HepG2 (cell line): ENCODE measurements around the gene NUDT22. TPM values are rescaled to one million over a fixed set of nuclear protein-coding genes. Genes with fewer than 3 reads are reported as not detected.

Experiments used
- EEA1 ChIP-seq: sonication (generic); formaldehyde crosslinking; IDR thresholded peaks from 2 replicates; pipeline ENCODE4 v1.5.1; 2020; ENCODE audit warnings: mild to moderate bottlenecking, missing genetic modification reagents, borderline replicate concordance
- KLF6 ChIP-seq: IDR thresholded peaks from 2 replicates; pipeline ENCODE4 v1.8.0; 2016; ENCODE audit warnings: missing biosample characterization, missing genetic modification reagents
- NFYB ChIP-seq: sonication (generic); formaldehyde crosslinking; IDR thresholded peaks from 2 replicates; pipeline ENCODE4 v1.4.0; 2020; ENCODE audit warnings: missing genetic modification reagents
- ZNF280B ChIP-seq: sonication (generic); formaldehyde crosslinking; IDR thresholded peaks from 2 replicates; pipeline ENCODE4 v1.5.0; 2020; ENCODE audit warnings: missing genetic modification reagents, mild to moderate bottlenecking, borderline replicate concordance
- ZNF331 ChIP-seq: sonication (generic); formaldehyde crosslinking; IDR thresholded peaks from 2 replicates; pipeline ENCODE4 v1.4.0; 2020; ENCODE audit warnings: missing genetic modification reagents
- ZNF33B ChIP-seq: sonication (generic); formaldehyde crosslinking; IDR thresholded peaks from 2 replicates; pipeline ENCODE4 v1.5.1; 2020; ENCODE audit warnings: mild to moderate bottlenecking, missing genetic modification reagents
- ZNF556 ChIP-seq: sonication (generic); formaldehyde crosslinking; IDR thresholded peaks from 2 replicates; pipeline ENCODE4 v1.4.0; 2020; ENCODE audit warnings: mild to moderate bottlenecking, missing genetic modification reagents, borderline replicate concordance
- ZNF737 ChIP-seq: sonication (generic); formaldehyde crosslinking; IDR thresholded peaks from 2 replicates; pipeline ENCODE4 v1.5.0; 2020; ENCODE audit warnings: missing genetic modification reagents, mild to moderate bottlenecking, borderline replicate concordance
- ZNF841 ChIP-seq: sonication (generic); formaldehyde crosslinking; IDR thresholded peaks from 2 replicates; pipeline ENCODE4 v1.8.1; 2023; ENCODE audit warnings: missing genetic modification reagents, borderline replicate concordance
- polyA plus RNA-seq, 8 experiments: library from polyadenylated mRNA; depleted of rRNA in 3 of 8; stranded (reverse) in 7 of 8; unstranded in 1 of 8; fragments of >200 nt; fragmentation: Illumina TruSeq in 4 of 8; extraction: Trizol in 4 of 8; gene quantifications; 2 replicates each; pipeline versions ENCODE4 v1.2.1 to v1.2.3, GENCODE V29; 2011 to 2016; ENCODE audit warnings: low read depth in 4 of 8, missing spikeins in 1 of 8, mixed read lengths in 1 of 8; ENCODE audit not compliant: insufficient read depth in 1 of 8
- total RNA-seq, 5 experiments: library from RNA; depleted of rRNA; stranded (reverse); fragments of >200 nt; fragmentation: Illumina TruSeq; extraction: Trizol; gene quantifications; 2 replicates each; pipeline ENCODE4 v1.2.3, GENCODE V29; 2016; ENCODE audit warnings: low read depth in 1 of 5
- TF ChIP-seq, protein P1 (sequence below): sonication (generic); formaldehyde crosslinking; IDR thresholded peaks from 2 replicates; pipeline ENCODE4 v1.4.0; 2020; ENCODE audit warnings: missing genetic modification reagents

Gene NUDT22
- total and polyA plus RNA-seq, 2 of the 13 experiments (the other 11 are each of a cell fraction or from before 2014, with no cell fraction given): 33.5 to 39.8 TPM

DNA sequence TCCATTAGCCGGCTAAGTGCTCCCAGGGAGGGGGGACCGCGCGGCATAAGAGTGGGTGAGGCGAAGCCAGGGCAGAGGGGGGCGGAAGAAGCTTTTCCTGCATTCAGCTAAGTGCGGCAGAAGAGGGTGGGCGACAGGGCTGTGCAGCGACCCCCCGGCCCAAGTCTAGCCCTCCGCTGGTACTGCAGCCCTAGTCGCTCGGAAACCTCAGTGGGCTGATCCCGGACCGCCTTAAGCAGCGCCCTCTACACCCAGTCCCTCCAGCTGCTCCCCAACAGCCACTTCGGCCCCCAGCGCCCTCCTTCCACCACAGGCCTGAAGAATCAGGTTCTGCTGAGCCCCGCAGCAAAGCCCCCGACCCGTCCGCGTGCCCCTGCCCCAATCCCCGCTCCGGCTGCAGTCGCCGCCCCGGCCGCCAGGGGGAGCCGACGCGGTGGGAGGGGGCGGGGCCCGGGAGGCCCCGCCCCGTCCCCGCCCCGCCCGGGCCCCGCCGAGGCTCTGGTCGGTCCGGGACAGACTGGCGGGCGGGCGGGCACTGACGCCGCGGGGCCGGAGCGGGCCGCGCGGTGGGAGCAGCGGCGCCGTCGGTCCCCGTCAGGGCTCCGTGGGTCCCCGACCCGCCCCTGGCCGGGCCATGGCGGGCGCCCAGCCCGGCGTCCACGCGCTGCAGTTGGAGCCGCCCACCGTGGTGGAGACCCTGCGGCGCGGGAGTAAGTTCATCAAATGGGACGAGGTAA is 25.1 kb downstream of the NUDT22 start, which contains the start of gene PLCB3 (continued):
- TF ChIP-seq ZNF556 (CRISPR knock-in tag) (no peak), ZNF841 (no peak), EEA1 (CRISPR knock-in tag) (no peak), ZNF331 (CRISPR knock-in tag) (0 out of 2 replicates have a peak, but pooled peaks have one; percentile 4), KLF6 (CRISPR knock-in tag) (peak; percentile 25; the same call in 1 of the 2 replicates), ZNF280B (0 out of 2 replicates have a peak, but pooled peaks have one; percentile 45), ZNF33B (CRISPR knock-in tag) (no peak), NFYB (no peak), ZNF737 (CRISPR knock-in tag) (no peak)
- TF ChIP-seq, protein P1, sequence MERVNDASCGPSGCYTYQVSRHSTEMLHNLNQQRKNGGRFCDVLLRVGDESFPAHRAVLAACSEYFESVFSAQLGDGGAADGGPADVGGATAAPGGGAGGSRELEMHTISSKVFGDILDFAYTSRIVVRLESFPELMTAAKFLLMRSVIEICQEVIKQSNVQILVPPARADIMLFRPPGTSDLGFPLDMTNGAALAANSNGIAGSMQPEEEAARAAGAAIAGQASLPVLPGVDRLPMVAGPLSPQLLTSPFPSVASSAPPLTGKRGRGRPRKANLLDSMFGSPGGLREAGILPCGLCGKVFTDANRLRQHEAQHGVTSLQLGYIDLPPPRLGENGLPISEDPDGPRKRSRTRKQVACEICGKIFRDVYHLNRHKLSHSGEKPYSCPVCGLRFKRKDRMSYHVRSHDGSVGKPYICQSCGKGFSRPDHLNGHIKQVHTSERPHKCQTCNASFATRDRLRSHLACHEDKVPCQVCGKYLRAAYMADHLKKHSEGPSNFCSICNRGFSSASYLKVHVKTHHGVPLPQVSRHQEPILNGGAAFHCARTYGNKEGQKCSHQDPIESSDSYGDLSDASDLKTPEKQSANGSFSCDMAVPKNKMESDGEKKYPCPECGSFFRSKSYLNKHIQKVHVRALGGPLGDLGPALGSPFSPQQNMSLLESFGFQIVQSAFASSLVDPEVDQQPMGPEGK (CRISPR knock-in tag): peak; percentile 51; the same call in 1 of the 2 replicates
- TF ChIP-seq, all 625 proteins: peak for 47
